ENCODE measurements around the gene AAMP. TPM values are rescaled to one million over a fixed set of nuclear protein-coding genes. Genes with fewer than 3 reads are reported as not detected.

Gene AAMP
- 76.4 and 116 TPM in 2 replicates for total RNA-seq

GRCh38 chr2:218269900-218270720 is at the start of gene AAMP, which contains the start of gene PNKD:
TSS of gene AAMP (minus strand) at chr2:218270137. CDS start at chr2:218270086, 51 bp downstream.
TSS of gene PNKD (plus strand) at chr2:218270519. CDS start at chr2:218270536, 17 bp downstream.

GRCh38 chr2:218292048-218293014 is 22.4 kb upstream of the AAMP start, which contains the start of gene TMBIM1:
TSS of gene TMBIM1 (minus strand) at chr2:218292503. CDS start at chr2:218282141, 10,362 bp downstream.

GRCh38 chr2:218260742-218261422 is 9.1 kb downstream of the AAMP start, which contains the start of gene GPBAR1:
TSS of gene GPBAR1 (plus strand) at chr2:218261015. CDS start at chr2:218262725, 1,710 bp downstream.

GRCh38 chr2:218216674-218217359 is 53.1 kb downstream of the AAMP start, which contains the start of gene ARPC2:
TSS of gene ARPC2 (plus strand) at chr2:218217189. CDS start at chr2:218217471, 282 bp downstream.

Other genes with a start within 250 kb of the AAMP start
- not detected in 2 replicates for gene RUFY4, start 200.9 kb downstream of the AAMP start, total RNA-seq
- 0.24 TPM in 1 of 2 replicates, not detected in the other for gene CXCR2, start 144.1 kb downstream of the AAMP start, total RNA-seq
- gene CXCR1, start 103.2 kb downstream of the AAMP start, total RNA-seq = not detected in 2 replicates
- gene ARPC2, start 52.9 kb downstream of the AAMP start, total RNA-seq = 134 and 508 TPM in 2 replicates
- 0.26 and 0.88 TPM in 2 replicates for gene GPBAR1, start 9.1 kb downstream of the AAMP start, total RNA-seq
- gene PNKD, start 382 bp upstream of the AAMP start, total RNA-seq = 47.8 and 51.8 TPM in 2 replicates
- 102 and 130 TPM in 2 replicates for gene TMBIM1, start 22.4 kb upstream of the AAMP start, total RNA-seq
- not detected in 2 replicates for gene CATIP, start 86.7 kb upstream of the AAMP start, total RNA-seq
- 0.13 TPM in 1 of 2 replicates, not detected in the other for gene SLC11A1, start 112.1 kb upstream of the AAMP start, total RNA-seq
- gene CTDSP1, start 129.7 kb upstream of the AAMP start, total RNA-seq = 56.8 and 77.9 TPM in 2 replicates
- not detected in 2 replicates for gene VIL1, start 149.0 kb upstream of the AAMP start, total RNA-seq